Neural cell (in vitro differentiated cells): ENCODE measurements around the gene YPEL2. TPM values are rescaled to one million over a fixed set of nuclear protein-coding genes. Genes with fewer than 3 reads are reported as not detected.
A peak's percentile ranks its signal among the peaks of the same experiment; 100 is the strongest.

Experiments
- H2AFZ ChIP-seq: fragments of 200-600, 300-800 bp; sonication (generic), shearing (Covaris generic); 2 replicates; pipeline ENCODE4 v1.6.0; 2014; ENCODE audit warnings: low read depth, mild to moderate bottlenecking, antibody characterized with exemption, low read length, moderate library complexity
- H3F3A ChIP-seq: fragments of 200-600 bp; shearing (Covaris generic); 2 replicates; pipeline ENCODE4 v1.6.1; 2016; ENCODE audit warnings: mild to moderate bottlenecking, moderate library complexity, mixed read lengths, antibody characterized with exemption, low read length; ENCODE audit not compliant: insufficient read depth, poor library complexity, severe bottlenecking
- H3K27ac ChIP-seq: fragments of 200-600, 300-800 bp; sonication (generic), shearing (Covaris generic); 2 replicates; pipeline ENCODE4 v1.5.1; 2014; ENCODE audit warnings: mild to moderate bottlenecking, low read length, moderate library complexity
- H3K27me3 ChIP-seq: fragments of 300-800, 200-600 bp; sonication (generic), shearing (Covaris generic); 2 replicates; pipeline ENCODE4 v1.6.0; 2014; ENCODE audit warnings: mild to moderate bottlenecking, low read depth, low read length, moderate library complexity; ENCODE audit not compliant: insufficient read depth
- H3K36me3 ChIP-seq: fragments of 300-800, 200-600 bp; sonication (generic), shearing (Covaris generic); 2 replicates; pipeline ENCODE4 v1.5.1; 2014; ENCODE audit warnings: mild to moderate bottlenecking, antibody characterized with exemption, low read length, moderate library complexity; ENCODE audit not compliant: insufficient read depth
- H3K4me2 ChIP-seq: fragments of 300-800, 200-600 bp; sonication (generic), shearing (Covaris generic); 2 replicates; pipeline ENCODE4 v1.6.0; 2014; ENCODE audit warnings: mild to moderate bottlenecking, low read length
- H3K4me3 ChIP-seq: fragments of 300-800, 200-600 bp; sonication (generic), shearing (Covaris generic); 2 replicates; pipeline ENCODE4 v1.5.1; 2014; ENCODE audit warnings: mild to moderate bottlenecking, low read length, moderate library complexity
- H3K79me2 ChIP-seq: fragments of 200-600 bp; shearing (Covaris generic); replicated peaks from 2 replicates; pipeline ENCODE4 v1.6.0; 2014; ENCODE audit warnings: mild to moderate bottlenecking, low read length, moderate library complexity; ENCODE audit not compliant: insufficient read depth
- H3K9ac ChIP-seq: fragments of 300-800, 200-600 bp; sonication (generic), shearing (Covaris generic); 2 replicates; pipeline ENCODE4 v1.6.1; 2016; ENCODE audit warnings: mild to moderate bottlenecking, low read length, mixed read lengths
- H3K9me2 ChIP-seq: fragments of 200-600 bp; shearing (Covaris generic); 2 replicates; pipeline ENCODE4 v1.6.1; 2016; ENCODE audit warnings: mild to moderate bottlenecking, low read length, mixed read lengths; ENCODE audit not compliant: insufficient read depth
- H3K9me3 ChIP-seq: fragments of 200-600, 300-800 bp; sonication (generic), shearing (Covaris generic); 2 replicates; pipeline ENCODE4 v1.6.1; 2016; ENCODE audit warnings: mild to moderate bottlenecking, mixed run types, low read length, moderate library complexity, mixed read lengths
- H4K20me1 ChIP-seq: fragments of 200-600 bp; shearing (Covaris generic); 2 replicates; pipeline ENCODE4 v1.6.1; 2016; ENCODE audit warnings: mild to moderate bottlenecking, mixed run types; ENCODE audit not compliant: insufficient read depth
- EP300 ChIP-seq: fragments of 450-650 bp; conservative IDR thresholded peaks from 2 replicates; pipeline ENCODE4 v1.6.1; 2014; ENCODE audit warnings: antibody characterized with exemption, mild to moderate bottlenecking, moderate library complexity; ENCODE audit not compliant: poor library complexity, severe bottlenecking
- EZH2 ChIP-seq: fragments of 200-600, 300-800 bp; shearing (Covaris generic), sonication (generic); IDR thresholded peaks from 2 replicates; pipeline ENCODE4 v1.6.1; 2014; ENCODE audit warnings: antibody characterized with exemption, low read length, borderline replicate concordance, mild to moderate bottlenecking; ENCODE audit not compliant: insufficient read depth, poor library complexity, severe bottlenecking
- MXI1 ChIP-seq: fragments of 450-650 bp; conservative IDR thresholded peaks from 2 replicates; pipeline ENCODE4 v1.6.1; 2014; ENCODE audit warnings: antibody characterized with exemption, mild to moderate bottlenecking; ENCODE audit not compliant: poor library complexity, severe bottlenecking
- POLR2AphosphoS5 ChIP-seq: IDR thresholded peaks from 2 replicates; pipeline ENCODE4 v1.6.1; 2012
- RAD21 ChIP-seq: fragments of 450-650 bp; conservative IDR thresholded peaks from 2 replicates; pipeline ENCODE4 v1.6.1; 2014; ENCODE audit warnings: antibody characterized with exemption, mild to moderate bottlenecking, moderate library complexity
- SMC3 ChIP-seq: fragments of 450-650 bp; conservative IDR thresholded peaks from 2 replicates; pipeline ENCODE4 v1.6.1; 2014; ENCODE audit warnings: antibody characterized with exemption, mild to moderate bottlenecking, moderate library complexity; ENCODE audit not compliant: poor library complexity
- TAF1 ChIP-seq: IDR thresholded peaks from 2 replicates; pipeline ENCODE4 v1.6.1; 2012; ENCODE audit warnings: low read depth
- polyA plus RNA-seq: library from polyadenylated mRNA; depleted of rRNA; stranded (reverse); fragments of >200 nt; gene quantifications from 2 replicates; pipeline ENCODE4 v1.2.3, GENCODE V29; 2014
- TF ChIP-seq, protein P1 (sequence below): IDR thresholded peaks from 2 replicates; pipeline ENCODE4 v1.6.1; 2012; ENCODE audit warnings: borderline replicate concordance
- TF ChIP-seq, protein P2 (sequence below): fragments of 450-650 bp; IDR thresholded peaks from 2 replicates; pipeline ENCODE4 v1.5.1; 2014; ENCODE audit warnings: antibody characterized with exemption, mild to moderate bottlenecking, moderate library complexity; ENCODE audit not compliant: poor library complexity, severe bottlenecking

The YPEL2 gene
- polyA plus RNA-seq, 1 donor from 2014 or later, result 17.0 TPM

DNA sequence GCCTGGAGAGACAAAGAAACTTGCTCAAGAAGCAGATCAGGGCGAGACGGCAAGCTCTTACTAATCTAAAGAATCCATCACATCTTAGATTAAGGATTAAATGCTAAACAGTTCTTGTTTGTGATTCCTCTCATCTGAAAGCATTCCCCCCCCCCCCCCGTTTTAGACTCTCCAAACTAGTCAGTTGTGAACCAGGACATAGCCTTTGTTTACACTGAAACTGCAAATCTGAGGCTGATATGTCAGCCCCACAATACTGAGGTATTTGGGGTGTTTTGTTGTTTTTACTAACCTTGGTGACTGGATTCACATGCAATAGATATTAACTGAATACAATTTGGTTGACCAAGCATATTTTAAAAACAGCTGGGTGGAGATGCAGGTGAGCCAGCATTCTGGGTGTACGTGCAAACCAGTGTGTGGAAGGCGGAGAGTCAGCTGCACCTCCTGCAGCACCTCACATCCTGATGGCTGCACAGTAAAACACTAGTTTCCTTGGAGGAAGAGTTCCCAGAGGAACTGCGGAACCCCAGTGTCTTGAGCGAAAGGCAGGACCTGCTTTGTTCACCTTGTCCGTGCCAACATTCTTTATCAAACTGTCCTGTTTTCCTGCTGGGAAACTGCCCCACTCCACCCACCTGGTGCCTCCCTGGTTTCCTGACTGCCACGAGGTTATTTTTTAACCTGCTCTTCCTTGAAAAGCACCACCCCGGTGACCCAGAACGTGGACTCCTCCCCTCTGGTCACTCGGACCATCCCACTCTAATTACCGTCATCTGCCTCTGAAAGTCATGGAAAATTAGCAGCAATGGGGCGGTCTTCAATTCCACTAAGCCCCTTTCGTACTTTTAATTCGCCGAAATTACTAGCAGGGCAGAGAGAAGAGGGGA, 1.2 kb upstream of the YPEL2 start:
- H2AFZ ChIP-seq, result no peak overlapping the region
- H4K20me1 ChIP-seq, result no peaks in the 10 kb centered on the region
- H3K79me2 ChIP-seq, result peaks cover 3% of the 10 kb centered on the region
- H3K9me2 ChIP-seq, result no peaks in the 10 kb centered on the region
- H3F3A ChIP-seq, result no peaks in the 10 kb centered on the region
- H3K36me3 ChIP-seq, result no peaks in the 10 kb centered on the region
- no peak overlapping the region for H3K4me2 ChIP-seq
- no peaks in the 10 kb centered on the region for H3K9me3 ChIP-seq
- no peaks in the 10 kb centered on the region for H3K27me3 ChIP-seq
- no peak overlapping the region for H3K4me3 ChIP-seq
- TF ChIP-seq RAD21 (no peak), EP300 (no peak), EZH2 (no peak), TAF1 (no peak), MXI1 (no peak), POLR2AphosphoS5 (no peak), SMC3 (no peak)
- TF ChIP-seq, protein P1, sequence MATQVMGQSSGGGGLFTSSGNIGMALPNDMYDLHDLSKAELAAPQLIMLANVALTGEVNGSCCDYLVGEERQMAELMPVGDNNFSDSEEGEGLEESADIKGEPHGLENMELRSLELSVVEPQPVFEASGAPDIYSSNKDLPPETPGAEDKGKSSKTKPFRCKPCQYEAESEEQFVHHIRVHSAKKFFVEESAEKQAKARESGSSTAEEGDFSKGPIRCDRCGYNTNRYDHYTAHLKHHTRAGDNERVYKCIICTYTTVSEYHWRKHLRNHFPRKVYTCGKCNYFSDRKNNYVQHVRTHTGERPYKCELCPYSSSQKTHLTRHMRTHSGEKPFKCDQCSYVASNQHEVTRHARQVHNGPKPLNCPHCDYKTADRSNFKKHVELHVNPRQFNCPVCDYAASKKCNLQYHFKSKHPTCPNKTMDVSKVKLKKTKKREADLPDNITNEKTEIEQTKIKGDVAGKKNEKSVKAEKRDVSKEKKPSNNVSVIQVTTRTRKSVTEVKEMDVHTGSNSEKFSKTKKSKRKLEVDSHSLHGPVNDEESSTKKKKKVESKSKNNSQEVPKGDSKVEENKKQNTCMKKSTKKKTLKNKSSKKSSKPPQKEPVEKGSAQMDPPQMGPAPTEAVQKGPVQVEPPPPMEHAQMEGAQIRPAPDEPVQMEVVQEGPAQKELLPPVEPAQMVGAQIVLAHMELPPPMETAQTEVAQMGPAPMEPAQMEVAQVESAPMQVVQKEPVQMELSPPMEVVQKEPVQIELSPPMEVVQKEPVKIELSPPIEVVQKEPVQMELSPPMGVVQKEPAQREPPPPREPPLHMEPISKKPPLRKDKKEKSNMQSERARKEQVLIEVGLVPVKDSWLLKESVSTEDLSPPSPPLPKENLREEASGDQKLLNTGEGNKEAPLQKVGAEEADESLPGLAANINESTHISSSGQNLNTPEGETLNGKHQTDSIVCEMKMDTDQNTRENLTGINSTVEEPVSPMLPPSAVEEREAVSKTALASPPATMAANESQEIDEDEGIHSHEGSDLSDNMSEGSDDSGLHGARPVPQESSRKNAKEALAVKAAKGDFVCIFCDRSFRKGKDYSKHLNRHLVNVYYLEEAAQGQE, result no peak
- TF ChIP-seq, protein P2, sequence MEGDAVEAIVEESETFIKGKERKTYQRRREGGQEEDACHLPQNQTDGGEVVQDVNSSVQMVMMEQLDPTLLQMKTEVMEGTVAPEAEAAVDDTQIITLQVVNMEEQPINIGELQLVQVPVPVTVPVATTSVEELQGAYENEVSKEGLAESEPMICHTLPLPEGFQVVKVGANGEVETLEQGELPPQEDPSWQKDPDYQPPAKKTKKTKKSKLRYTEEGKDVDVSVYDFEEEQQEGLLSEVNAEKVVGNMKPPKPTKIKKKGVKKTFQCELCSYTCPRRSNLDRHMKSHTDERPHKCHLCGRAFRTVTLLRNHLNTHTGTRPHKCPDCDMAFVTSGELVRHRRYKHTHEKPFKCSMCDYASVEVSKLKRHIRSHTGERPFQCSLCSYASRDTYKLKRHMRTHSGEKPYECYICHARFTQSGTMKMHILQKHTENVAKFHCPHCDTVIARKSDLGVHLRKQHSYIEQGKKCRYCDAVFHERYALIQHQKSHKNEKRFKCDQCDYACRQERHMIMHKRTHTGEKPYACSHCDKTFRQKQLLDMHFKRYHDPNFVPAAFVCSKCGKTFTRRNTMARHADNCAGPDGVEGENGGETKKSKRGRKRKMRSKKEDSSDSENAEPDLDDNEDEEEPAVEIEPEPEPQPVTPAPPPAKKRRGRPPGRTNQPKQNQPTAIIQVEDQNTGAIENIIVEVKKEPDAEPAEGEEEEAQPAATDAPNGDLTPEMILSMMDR, result no peak
- H3K9ac ChIP-seq, result no peak overlapping the region
- H3K27ac ChIP-seq, result no peak overlapping the region

DNA sequence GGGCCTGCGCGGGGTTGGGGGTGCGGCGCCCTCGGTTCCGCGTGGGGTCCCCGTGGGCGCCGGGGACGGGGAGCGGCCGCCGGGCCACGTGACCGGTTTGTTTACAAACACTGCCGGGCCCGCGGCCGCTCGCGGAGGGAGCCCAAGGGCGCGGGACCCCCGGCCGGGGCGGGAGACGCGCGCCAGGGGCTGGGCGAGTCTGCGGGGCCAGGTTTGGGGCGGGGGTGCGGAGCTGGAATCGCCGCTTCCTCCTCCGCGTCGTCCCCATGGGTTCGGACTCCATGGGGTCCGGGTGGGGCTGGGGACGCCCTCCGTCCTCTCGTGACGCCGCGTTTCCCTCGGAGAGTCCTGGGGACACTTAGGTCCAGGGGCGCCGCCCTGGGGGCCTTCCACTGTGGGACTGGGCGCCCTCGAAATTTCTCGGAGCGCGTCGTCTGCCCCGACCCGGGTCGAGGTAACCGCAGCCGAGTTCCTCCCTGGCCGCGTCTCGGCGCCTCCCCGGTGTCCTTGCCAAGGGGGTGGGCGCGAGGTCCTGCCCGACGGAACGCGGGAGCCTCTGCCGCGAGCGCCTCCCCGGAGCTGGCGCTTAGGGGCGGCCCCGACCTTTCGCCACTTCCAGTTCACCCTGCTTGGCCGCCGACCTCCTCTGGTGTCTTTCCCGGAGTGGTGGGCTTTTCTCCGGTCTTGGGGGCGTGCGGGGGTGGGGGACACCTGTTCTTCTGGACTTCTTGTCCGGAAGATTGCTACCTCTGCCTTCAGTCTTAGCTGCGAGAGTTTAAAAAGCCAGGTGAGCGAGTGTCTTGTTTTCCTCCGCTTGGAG, 684 bp downstream of the YPEL2 start:
- no peak overlapping the region for H2AFZ ChIP-seq
- H3K4me3 ChIP-seq, result peak overlapping the region; percentile 87
- no peaks in the 10 kb centered on the region for H3K9me3 ChIP-seq
- peak overlapping the region; percentile 69 for H3K4me2 ChIP-seq
- H3K79me2 ChIP-seq, result peaks cover 4% of the 10 kb centered on the region
- H3K9ac ChIP-seq, result peak overlapping the region; percentile 64
- H3K9me2 ChIP-seq, result no peaks in the 10 kb centered on the region
- H3F3A ChIP-seq, result no peaks in the 10 kb centered on the region
- TF ChIP-seq, protein P1, result no peak
- peak; percentile 43 for TF ChIP-seq MXI1
- H3K36me3 ChIP-seq, result no peaks in the 10 kb centered on the region
- H3K27ac ChIP-seq, result no peak overlapping the region
- no peaks in the 10 kb centered on the region for H3K27me3 ChIP-seq
- no peaks in the 10 kb centered on the region for H4K20me1 ChIP-seq
